K562 (cell line): ENCODE results near the gene LGR6. TPM values are rescaled to one million over a fixed set of nuclear protein-coding genes. Genes with fewer than 3 reads are reported as not detected.

Experiments used
- CREM ChIP-seq: IDR thresholded peaks from 2 replicates; pipeline ENCODE4 v1.6.1; 2014; ENCODE audit warnings: antibody characterized with exemption, low read depth
- EP300 ChIP-seq: IDR thresholded peaks from 2 replicates; pipeline ENCODE4 v1.6.1; 2012; ENCODE audit warnings: low read length, improper control_type of control experiment
- FOXK2 ChIP-seq, 2 experiments: fragments of 450-650 bp; IDR thresholded peaks in 1 of 2; conservative IDR thresholded peaks in 1 of 2; 2 replicates each; pipeline ENCODE4 v1.6.1; 2016; ENCODE audit warnings: low read depth in 2 of 2, mild to moderate bottlenecking in 1 of 2
- IRF2 ChIP-seq: sonication (generic); formaldehyde crosslinking; IDR thresholded peaks from 2 replicates; pipeline ENCODE4 v1.8.1; 2022; ENCODE audit warnings: mild to moderate bottlenecking, missing genetic modification reagents
- KLF6 ChIP-seq: fragments of 250-450 bp; sonication (Bioruptor Pico); IDR thresholded peaks from 2 replicates; pipeline ENCODE4 v1.4.0; 2020; ENCODE audit warnings: mild to moderate bottlenecking, moderate library complexity, borderline replicate concordance
- MAFF ChIP-seq: IDR thresholded peaks from 2 replicates; pipeline ENCODE4 v1.6.1; 2012; ENCODE audit warnings: low read length, improper control_type of control experiment
- NCOA6 ChIP-seq: fragments of 450-650 bp; IDR thresholded peaks from 2 replicates; pipeline ENCODE4 v1.6.1; 2017; ENCODE audit warnings: mild to moderate bottlenecking
- SNIP1 ChIP-seq: fragments of 450-650 bp; IDR thresholded peaks from 2 replicates; pipeline ENCODE4 v1.7.1; 2017; ENCODE audit warnings: low read depth, mild to moderate bottlenecking
- TBL1XR1 ChIP-seq, 2 experiments: IDR thresholded peaks; 2 replicates each; pipeline ENCODE4 v1.6.1; 2012; ENCODE audit warnings: improper control_type of control experiment in 2 of 2, low read length in 2 of 2, mild to moderate bottlenecking in 1 of 2
- ZC3H8 ChIP-seq: fragments of 450-650 bp; IDR thresholded peaks from 2 replicates; pipeline ENCODE4 v1.6.1; 2017
- ZEB2 ChIP-seq: fragments of 450-650 bp; IDR thresholded peaks from 2 replicates; pipeline ENCODE4 v1.6.1; 2016
- ZNF253 ChIP-seq: fragments of 250-450 bp; sonication (Bioruptor Pico); conservative IDR thresholded peaks from 2 replicates; pipeline ENCODE4 v1.6.1; 2021; ENCODE audit warnings: mild to moderate bottlenecking
- ZNF282 ChIP-seq: sonication (generic); formaldehyde crosslinking; IDR thresholded peaks from 2 replicates; pipeline ENCODE4 v1.8.1; 2023; ENCODE audit warnings: missing genetic modification reagents
- ZNF316 ChIP-seq: fragments of 450-650 bp; IDR thresholded peaks from 2 replicates; pipeline ENCODE4 v1.6.1; 2016
- polyA plus RNA-seq, 8 experiments: library from polyadenylated mRNA; depleted of rRNA in 4 of 8; stranded (reverse) in 5 of 8; unstranded in 3 of 8; fragments of >200 nt; fragmentation: Nextera tagmentation in 2 of 8; fragmentation: Illumina TruSeq in 1 of 8; extraction: Ambion mirVana in 2 of 8; extraction: Trizol in 1 of 8; gene quantifications; 2 replicates each; pipeline versions ENCODE4 v1.2.1 to v1.2.3, GENCODE V29; 2011 to 2014; ENCODE audit warnings: inconsistent platforms in 1 of 8, missing spikeins in 1 of 8
- total RNA-seq, 7 experiments: library from RNA; depleted of rRNA in 6 of 7; stranded (reverse); fragments of >200 nt in 6 of 7; fragmentation: Illumina TruSeq in 2 of 7; extraction: Trizol in 2 of 7; gene quantifications; 2 replicates each; pipeline versions ENCODE4 v1.2.1 to v1.2.3, GENCODE V29; 2011 to 2021; ENCODE audit warnings: low replicate concordance in 1 of 7
- TF ChIP-seq, protein P1 (sequence below): fragments of 250-450 bp; sonication (Bioruptor Pico); IDR thresholded peaks from 2 replicates; pipeline ENCODE4 v1.6.1; 2021; ENCODE audit warnings: mild to moderate bottlenecking
- TF ChIP-seq, protein P2 (sequence below): fragments of 250-450 bp; sonication (Bioruptor Pico); IDR thresholded peaks from 2 replicates; pipeline ENCODE4 v1.5.0; 2022; ENCODE audit warnings: mild to moderate bottlenecking
- TF ChIP-seq, protein P3 (sequence below): fragments of 250-450 bp; sonication (Bioruptor Pico); IDR thresholded peaks from 2 replicates; pipeline ENCODE4 v1.4.0; 2020
- TF ChIP-seq, protein P4 (sequence below): fragments of 450-650 bp; conservative IDR thresholded peaks from 2 replicates; pipeline ENCODE4 v1.6.1; 2016; ENCODE audit warnings: missing genetic modification characterization, low read depth, mild to moderate bottlenecking, missing compliant biosample characterization, moderate library complexity
- TF ChIP-seq, protein P5 (sequence below): sonication (generic); formaldehyde crosslinking; IDR thresholded peaks from 2 replicates; pipeline ENCODE4 v1.8.1; 2023; ENCODE audit warnings: mild to moderate bottlenecking, missing genetic modification reagents

LGR6 gene
- total and polyA plus RNA-seq, 9 of the 15 experiments (the other 6 are each of a cell fraction or from before 2014, with no cell fraction given): 0.01 to 0.54 (median 0.17) TPM; not detected in 1

DNA sequence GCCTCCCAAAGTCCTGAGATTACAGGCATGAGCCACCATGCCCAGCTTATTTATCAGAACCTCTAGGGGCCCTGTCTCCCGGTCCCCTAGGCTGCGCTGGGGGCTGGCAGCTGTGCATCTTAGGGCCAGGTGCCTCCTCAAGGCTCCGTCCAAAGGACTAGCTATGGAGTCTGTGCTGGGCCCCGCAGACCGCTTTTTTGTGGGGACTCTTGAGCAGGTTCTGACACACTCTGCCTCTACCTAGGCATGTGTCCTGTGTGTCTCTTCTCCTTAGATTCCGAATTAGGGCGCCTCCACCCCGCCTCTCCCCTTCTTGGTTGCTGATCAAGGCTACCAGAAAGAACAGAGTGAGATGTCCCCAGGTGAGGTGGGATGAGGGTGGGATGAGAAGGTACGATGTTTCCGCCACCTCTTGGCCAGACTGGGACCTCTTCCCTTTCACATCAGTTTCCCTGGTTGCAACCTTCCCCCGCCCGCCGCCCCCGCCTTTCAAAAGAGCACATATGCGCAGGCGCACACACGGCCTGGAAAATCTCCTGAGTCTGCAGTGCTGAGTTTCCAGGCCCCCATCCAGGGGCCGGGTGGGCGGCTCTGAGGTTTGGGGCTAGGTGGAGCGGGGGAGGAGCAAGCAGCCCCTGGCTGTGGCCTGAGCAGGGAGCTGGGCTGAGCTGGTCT lies 28.2 kb upstream of the LGR6 start (continued):
- TF ChIP-seq, protein P1, sequence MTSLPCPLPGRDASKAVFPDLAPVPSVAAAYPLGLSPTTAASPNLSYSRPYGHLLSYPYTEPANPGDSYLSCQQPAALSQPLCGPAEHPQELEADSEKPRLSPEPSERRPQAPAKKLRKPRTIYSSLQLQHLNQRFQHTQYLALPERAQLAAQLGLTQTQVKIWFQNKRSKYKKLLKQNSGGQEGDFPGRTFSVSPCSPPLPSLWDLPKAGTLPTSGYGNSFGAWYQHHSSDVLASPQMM (CRISPR knock-in tag): no peak
- TF ChIP-seq, protein P2, sequence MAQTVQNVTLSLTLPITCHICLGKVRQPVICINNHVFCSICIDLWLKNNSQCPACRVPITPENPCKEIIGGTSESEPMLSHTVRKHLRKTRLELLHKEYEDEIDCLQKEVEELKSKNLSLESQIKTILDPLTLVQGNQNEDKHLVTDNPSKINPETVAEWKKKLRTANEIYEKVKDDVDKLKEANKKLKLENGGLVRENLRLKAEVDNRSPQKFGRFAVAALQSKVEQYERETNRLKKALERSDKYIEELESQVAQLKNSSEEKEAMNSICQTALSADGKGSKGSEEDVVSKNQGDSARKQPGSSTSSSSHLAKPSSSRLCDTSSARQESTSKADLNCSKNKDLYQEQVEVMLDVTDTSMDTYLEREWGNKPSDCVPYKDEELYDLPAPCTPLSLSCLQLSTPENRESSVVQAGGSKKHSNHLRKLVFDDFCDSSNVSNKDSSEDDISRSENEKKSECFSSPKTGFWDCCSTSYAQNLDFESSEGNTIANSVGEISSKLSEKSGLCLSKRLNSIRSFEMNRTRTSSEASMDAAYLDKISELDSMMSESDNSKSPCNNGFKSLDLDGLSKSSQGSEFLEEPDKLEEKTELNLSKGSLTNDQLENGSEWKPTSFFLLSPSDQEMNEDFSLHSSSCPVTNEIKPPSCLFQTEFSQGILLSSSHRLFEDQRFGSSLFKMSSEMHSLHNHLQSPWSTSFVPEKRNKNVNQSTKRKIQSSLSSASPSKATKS: no peak
- no peak for TF ChIP-seq KLF6
- TF ChIP-seq ZEB2: peak; percentile 50
- TF ChIP-seq ZNF253 (CRISPR knock-in tag): no peak
- TF ChIP-seq FOXK2 (conservative IDR thresholded peaks at IDR 0.05 in 1 of 2, IDR thresholded peaks at IDR 0.05 in 1 of 2; ENCODE audit: low read depth in 2 of 2): no peak
- TF ChIP-seq ZNF282 (CRISPR knock-in tag): no peak
- TF ChIP-seq, protein P3, sequence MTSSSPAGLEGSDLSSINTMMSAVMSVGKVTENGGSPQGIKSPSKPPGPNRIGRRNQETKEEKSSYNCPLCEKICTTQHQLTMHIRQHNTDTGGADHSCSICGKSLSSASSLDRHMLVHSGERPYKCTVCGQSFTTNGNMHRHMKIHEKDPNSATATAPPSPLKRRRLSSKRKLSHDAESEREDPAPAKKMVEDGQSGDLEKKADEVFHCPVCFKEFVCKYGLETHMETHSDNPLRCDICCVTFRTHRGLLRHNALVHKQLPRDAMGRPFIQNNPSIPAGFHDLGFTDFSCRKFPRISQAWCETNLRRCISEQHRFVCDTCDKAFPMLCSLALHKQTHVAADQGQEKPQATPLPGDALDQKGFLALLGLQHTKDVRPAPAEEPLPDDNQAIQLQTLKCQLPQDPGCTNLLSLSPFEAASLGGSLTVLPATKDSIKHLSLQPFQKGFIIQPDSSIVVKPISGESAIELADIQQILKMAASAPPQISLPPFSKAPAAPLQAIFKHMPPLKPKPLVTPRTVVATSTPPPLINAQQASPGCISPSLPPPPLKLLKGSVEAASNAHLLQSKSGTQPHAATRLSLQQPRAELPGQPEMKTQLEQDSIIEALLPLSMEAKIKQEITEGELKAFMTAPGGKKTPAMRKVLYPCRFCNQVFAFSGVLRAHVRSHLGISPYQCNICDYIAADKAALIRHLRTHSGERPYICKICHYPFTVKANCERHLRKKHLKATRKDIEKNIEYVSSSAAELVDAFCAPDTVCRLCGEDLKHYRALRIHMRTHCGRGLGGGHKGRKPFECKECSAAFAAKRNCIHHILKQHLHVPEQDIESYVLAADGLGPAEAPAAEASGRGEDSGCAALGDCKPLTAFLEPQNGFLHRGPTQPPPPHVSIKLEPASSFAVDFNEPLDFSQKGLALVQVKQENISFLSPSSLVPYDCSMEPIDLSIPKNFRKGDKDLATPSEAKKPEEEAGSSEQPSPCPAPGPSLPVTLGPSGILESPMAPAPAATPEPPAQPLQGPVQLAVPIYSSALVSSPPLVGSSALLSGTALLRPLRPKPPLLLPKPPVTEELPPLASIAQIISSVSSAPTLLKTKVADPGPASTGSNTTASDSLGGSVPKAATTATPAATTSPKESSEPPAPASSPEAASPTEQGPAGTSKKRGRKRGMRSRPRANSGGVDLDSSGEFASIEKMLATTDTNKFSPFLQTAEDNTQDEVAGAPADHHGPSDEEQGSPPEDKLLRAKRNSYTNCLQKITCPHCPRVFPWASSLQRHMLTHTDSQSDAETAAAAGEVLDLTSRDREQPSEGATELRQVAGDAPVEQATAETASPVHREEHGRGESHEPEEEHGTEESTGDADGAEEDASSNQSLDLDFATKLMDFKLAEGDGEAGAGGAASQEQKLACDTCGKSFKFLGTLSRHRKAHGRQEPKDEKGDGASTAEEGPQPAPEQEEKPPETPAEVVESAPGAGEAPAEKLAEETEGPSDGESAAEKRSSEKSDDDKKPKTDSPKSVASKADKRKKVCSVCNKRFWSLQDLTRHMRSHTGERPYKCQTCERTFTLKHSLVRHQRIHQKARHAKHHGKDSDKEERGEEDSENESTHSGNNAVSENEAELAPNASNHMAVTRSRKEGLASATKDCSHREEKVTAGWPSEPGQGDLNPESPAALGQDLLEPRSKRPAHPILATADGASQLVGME (CRISPR knock-in tag): no peak; the same call in 1 of the 2 replicates
- TF ChIP-seq EP300: no peak
- TF ChIP-seq SNIP1: no peak
- TF ChIP-seq CREM: no peak
- no peak; a peak in 1 of 4 replicates for TF ChIP-seq TBL1XR1 (IDR thresholded peaks at IDR 0.05; ENCODE audit: low read length in 2 of 2)
- peak; percentile 60 for TF ChIP-seq ZNF316
- no peak for TF ChIP-seq ZC3H8
- TF ChIP-seq, protein P4, sequence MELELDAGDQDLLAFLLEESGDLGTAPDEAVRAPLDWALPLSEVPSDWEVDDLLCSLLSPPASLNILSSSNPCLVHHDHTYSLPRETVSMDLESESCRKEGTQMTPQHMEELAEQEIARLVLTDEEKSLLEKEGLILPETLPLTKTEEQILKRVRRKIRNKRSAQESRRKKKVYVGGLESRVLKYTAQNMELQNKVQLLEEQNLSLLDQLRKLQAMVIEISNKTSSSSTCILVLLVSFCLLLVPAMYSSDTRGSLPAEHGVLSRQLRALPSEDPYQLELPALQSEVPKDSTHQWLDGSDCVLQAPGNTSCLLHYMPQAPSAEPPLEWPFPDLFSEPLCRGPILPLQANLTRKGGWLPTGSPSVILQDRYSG (tag): no peak
- TF ChIP-seq MAFF: no peak
- no peak for TF ChIP-seq IRF2 (CRISPR knock-in tag)
- no peak for TF ChIP-seq NCOA6
- TF ChIP-seq, protein P5, sequence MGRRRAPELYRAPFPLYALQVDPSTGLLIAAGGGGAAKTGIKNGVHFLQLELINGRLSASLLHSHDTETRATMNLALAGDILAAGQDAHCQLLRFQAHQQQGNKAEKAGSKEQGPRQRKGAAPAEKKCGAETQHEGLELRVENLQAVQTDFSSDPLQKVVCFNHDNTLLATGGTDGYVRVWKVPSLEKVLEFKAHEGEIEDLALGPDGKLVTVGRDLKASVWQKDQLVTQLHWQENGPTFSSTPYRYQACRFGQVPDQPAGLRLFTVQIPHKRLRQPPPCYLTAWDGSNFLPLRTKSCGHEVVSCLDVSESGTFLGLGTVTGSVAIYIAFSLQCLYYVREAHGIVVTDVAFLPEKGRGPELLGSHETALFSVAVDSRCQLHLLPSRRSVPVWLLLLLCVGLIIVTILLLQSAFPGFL (CRISPR knock-in tag): no peak
